Pons (tissue), 1 donor: ENCODE results near the gene DNAAF1.
"Not testable (repeated sequence)": the region's sequence is repeated elsewhere in the genome, so short reads cannot be mapped to it uniquely, and the experiment has no call there.

ENCODE experiments used
- DNase-seq: peaks from one replicate; pipeline ENCODE4 v3.0.0-alpha.2; 2016; ENCODE audit warnings: low spot score

The DNAAF1 gene

DNA sequence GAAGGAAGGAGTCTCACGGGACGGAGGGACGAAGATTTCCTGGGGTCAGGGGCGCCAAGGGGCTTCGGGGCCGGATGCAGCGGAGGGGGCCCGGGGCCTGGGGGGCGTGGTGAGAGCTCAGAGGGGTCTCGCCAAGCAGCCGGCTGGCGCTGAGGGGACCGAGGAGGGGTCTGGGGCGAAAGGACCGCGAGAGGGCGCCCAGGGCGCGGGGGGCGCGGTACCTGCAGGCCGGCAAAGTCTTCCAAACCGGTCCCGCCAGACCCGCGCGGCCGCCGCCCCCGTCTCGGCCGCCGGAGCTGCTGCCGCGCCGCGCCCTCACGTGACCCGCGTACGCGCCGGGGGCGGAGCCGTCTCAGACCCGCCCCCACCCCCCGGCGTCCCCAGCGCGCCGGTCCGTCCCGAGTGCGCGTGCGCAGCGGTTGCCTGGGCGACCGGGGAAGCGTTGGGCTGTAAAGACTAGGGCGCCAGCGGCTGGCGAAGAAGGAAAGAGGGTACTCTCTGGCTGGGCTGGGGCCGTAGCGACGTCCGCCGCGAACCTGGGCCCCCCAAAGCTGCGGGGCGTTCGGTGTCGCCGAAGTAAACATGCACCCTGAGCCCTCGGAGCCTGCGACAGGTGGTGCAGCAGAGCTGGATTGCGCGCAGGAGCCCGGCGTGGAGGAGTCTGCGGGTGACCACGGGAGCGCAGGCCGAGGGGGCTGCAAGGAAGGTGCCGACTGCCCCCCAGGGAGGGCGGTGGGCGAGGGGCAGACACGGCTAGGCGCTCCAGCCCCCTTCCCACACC lies at the start of gene DNAAF1, which contains the start of gene HSDL1:
DNAAF1 (plus strand) TSS at position 450 of the 781 bp plus-strand sequence; CDS start at position 583, 133 bp downstream.
HSDL1 (minus strand) TSS at position 319 of the 781 bp plus-strand sequence. CDS start 13,856 bp downstream, outside the sequence.
- peak; percentile 84 for DNase-seq

DNA sequence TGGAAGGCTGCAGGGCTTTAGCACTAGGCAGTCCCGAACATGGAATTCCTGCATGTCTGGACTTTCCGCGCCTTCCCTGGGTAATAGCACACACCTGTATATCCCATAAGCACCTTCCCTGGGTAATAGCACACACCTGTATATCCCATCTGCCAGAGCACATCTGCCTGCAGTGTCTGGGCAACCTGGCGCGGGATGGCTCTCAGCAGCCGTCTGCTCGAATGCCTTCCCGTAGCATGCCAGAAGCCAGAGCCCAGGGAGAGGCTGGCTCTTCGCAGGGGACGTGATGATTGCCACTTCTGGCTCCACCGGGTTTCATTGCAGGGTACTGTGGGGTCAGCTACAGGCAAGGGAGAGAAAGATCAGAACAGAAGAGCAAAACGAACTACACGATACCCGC lies 49.6 kb upstream of the DNAAF1 start:
- no peak for DNase-seq

DNA sequence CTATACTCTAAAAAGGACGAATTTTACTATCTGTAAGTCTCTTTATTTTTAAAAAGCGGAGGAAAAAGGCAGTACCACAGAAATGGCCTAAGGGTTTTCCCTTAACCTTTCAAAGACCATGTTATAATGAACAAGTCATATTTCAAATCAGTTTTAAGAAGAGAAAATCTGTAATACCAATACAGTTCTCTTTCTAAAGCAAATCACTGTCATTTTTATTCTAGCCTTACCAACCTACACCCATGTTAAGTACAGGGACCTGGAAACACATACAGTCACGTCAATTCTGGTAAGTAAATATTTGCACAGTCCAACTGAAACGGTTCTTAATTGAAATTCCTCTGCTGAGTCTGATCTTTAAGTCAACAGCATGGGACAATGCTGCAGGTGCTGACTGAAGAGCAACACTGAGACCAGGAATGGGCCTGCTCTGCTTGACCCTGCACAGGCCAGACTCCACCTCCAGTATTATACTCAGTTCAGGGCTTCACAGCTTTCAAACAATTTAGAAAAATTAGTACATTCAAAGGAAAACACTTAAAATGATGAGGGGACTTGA lies 48.6 kb upstream of the DNAAF1 start:
- DNase-seq = no peak

DNA sequence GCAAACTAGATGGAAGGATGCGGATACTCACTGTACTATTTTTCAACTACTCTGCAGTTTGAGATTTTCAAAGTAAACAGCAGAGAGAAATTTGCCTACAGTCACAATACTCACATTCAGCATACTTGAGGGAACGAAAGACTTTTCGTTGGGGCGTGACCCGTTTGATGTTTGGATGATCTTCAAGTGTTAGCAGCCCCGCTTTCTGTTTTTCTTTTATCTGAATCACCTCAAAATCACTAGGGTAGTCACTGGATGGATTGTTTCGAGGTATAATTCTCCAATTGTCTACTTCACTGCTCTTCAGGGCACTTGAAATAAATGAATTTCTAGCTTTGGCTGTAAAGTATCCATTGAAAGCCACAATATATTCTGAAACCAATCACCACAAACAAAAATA lies 46.2 kb upstream of the DNAAF1 start:
- DNase-seq = no peak

DNA sequence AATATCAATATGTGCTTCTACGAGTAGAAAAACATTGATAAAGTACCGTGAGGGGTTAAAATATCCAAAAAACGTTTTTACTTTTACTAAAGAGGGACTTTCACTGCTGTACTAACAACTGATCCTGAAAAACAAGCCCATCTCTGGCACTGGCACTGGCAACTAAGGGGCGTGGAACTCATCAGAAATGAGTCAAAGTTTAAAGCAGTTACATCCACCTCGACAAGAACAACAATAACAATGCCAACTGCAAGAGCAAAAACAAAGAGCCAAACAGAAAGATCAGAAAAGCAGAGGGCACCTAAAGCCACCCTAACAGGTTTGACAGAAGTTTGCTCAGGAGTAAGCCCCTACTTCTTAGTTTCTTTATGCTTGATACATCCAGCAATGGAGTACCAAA lies 41.4 kb upstream of the DNAAF1 start:
- no peak for DNase-seq

DNA sequence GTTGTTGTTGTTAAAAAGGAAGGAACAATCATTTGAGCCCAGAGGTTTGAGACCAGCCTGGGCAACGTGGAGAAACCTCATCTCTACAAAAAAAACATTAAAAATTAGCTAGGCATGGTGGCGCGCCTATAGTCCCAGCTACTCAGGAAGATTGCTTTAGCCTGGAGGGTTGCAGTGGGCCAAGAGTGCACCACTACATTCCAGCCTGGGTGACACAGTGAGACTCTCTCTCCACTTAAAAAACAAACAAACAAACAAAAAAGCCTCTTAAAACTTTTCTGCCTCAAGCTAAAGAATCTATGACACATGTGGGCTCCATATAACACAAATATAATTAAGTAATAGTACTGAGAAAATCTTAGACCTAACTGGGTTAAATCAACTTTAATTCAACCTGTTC lies 40.9 kb upstream of the DNAAF1 start:
- DNase-seq = no peak

DNA sequence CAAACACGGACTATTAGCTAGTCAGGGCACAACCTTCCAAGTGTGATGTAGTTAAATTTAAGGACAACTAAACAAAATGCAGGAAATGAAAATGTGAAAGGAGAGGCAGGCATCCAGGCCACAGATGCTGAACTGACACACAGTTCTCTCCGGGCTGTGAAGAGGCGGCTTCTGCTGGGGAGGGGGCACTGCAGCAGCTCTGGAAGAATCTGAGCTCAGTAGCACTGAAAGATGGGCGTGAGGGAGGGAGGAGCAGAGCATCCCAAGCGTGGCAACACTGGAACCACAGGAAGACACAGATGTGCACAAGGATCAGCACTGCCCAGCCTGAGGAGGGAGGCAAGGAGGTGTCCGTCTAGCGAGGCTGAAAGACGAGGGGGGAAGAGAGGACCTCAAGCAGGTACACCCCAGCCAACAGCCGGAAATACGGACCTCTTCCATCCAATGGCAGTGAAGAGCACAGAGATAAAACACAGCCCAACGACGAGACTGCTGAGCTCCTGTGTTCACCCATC lies 39.8 kb upstream of the DNAAF1 start:
- no peak for DNase-seq

DNA sequence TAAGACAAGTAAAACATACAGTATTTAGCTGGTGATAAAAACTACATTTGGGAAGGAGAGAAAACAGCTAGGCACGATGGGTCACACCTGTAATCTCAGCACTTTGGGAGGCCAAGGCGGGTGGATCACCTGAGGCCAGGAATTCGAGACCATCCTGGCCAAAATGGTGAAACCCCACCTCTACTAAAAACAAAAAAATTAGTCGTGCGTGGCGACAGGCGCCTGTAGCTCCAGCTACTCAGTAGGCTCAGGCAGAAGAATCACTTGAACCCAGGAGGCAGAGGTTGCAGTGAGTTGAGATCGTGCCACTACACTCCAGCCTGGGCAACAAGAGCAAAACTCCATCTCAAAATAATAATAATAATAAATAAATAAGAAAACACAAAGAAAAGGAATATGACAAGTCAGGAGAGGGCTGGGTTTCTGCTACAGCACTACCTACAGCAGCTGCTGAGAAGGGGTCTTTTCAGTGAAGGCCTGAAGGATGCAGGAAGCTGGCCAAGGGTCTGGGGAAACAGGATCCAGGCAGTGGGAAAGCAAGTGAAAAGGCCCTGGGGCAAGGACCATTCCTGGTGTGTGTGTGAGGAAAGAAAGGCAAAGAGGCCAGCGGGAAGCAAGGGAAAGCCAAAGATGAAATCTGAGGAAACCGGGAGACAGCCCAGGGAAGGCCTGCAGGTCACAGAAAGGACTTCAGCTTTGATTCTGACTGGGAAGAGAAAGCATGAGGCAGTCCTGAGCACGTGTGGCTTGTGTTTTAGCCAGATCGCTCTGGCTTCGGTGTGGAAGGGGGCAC lies 39.0 kb upstream of the DNAAF1 start:
- DNase-seq = no peak

DNA sequence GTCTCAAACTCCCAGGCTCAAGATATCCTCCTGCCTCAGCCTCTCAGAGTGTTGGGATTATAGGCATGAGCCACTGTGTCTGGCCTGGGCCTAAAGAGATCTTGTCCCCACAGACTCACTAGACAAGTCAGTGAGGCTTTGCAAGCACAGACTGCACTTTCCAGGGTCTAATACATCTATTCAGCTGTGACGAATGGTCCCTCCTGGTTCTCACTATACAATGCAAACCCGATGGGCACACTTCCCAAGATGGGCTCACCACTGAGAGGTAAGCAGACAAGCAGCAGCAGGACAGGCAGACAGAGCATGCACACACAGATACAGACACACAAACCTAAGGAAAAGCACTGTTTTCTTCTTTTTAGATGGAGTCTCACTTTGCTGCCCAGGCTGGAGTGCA lies 37.2 kb upstream of the DNAAF1 start:
- no peak for DNase-seq

DNA sequence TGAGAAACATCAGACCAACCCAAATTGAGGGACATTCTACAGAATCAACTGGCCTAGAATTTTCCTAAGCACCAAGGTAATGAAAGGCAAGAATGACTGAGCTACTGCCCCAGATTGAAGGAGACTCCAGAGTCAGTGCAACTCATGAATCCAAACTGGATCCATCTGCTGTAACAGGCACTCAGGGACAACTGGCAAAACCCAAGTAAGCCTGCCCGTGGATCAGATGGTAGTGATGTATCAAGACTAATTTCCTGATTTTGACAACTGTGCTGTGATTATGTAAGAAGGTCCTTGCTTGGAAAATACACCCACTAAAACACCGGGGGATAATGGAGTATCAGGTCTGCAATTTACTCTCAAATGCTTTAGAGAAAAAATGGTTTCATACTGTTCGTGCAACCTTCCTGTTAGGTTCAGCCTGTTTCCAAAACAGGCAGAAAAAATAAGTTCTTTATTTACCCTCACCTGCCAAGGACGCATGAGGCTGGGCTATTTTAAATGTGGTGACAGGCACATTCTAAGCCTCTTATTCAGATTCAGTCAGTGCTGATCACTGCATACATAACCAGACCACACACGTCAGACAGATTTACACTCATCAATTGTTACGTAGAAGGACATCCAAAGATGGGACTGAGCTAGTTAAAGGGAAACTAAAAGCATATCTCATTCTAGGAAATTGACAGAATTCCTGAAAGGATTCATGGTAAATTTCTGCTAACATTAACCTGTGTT lies 35.3 kb upstream of the DNAAF1 start:
- no peak for DNase-seq

DNA sequence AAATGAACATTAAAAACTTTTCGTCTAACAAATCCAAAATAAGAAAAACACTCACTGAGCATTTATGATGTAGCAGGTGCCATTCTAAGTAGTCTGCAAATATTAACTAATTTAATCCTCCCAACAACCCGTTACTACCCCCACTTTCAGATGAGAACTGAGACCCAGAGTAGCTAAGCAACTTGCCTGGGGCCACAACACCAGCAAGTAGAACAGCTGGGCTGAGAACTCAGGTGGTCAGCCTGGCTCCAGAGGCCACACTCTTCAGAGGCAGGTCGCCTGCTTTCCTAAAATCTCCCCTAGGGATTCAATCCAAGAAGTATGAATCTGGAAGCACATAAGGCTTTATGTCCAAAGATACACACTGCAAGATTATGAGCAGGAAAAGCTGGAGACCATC lies 34.6 kb upstream of the DNAAF1 start:
- no peak for DNase-seq

DNA sequence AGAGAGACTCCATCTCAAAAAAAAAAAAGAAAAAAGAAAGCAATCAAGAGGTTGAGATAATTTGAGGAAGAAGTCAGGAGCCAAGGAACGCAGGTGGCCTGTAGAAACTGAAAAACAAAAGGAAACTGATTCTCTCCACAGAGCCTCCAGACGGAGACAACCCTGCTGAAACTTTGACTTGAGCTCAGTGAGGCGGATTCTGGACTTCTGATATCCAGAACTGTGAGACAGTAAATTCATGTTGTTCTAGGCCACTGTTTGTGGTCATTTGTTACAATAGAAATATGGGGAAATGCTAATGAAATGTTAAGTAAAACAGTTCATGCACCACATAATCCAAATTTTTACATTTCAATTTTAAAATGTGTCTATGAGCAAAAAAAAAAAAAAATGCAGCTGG lies 33.6 kb upstream of the DNAAF1 start:
- no peak for DNase-seq

DNA sequence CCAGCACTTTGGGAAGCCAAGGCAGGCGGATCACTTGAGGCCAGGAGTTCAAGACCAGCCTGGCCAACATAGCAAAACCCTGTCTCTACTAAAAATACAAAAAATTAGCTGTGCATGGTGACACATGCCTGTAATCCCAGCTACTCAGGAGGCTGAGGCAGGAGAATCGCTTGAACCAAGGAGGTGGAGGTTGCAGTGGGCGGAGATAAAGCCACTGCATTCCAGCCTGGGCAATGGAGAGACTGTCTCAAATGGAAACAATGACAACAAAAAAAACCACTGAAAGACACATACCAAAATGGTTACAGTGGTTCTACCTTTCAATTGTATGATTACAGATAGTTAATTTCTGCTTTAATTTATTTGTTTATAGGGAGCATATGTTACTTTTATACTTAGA lies 33.2 kb upstream of the DNAAF1 start:
- not testable (repeated sequence) for DNase-seq

DNA sequence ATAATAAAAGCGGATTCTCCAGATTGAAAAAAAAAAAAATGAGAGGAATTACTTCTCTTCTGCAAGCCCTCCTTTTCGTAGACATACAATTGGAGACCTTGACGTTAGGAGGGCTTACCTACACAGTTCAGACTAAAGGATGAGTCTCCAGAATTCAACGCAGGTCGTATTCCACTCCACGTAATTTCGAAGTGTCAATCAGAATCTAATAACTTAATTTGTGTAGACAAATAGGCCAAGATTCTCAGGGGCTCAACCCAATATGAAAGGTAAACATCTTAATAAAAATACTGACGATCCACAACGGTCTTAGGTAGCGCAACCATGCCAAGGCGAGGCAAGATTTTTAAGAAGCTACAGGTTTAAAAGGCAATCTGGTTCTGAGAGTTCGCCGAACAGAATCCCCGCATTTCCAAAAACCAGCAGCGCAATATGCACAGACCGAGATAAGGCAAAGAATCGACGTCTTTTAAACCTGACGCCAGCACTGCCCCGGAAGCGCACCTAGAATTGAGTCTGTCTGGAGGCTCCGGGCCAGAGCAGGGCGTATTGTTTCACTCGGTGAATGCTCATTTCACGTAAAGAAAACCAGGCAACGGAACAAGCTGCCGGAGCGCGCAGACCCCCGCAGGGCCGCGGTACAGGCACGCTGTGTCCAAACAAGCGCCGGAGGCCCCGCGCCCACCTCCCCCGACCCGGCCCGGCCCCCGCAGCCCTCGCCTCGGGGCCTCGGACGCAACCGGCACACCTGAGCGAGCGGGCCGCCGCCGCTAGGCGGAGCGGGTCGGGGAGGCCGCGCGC lies 29.0 kb upstream of the DNAAF1 start:
- DNase-seq = peak; percentile 29

DNA sequence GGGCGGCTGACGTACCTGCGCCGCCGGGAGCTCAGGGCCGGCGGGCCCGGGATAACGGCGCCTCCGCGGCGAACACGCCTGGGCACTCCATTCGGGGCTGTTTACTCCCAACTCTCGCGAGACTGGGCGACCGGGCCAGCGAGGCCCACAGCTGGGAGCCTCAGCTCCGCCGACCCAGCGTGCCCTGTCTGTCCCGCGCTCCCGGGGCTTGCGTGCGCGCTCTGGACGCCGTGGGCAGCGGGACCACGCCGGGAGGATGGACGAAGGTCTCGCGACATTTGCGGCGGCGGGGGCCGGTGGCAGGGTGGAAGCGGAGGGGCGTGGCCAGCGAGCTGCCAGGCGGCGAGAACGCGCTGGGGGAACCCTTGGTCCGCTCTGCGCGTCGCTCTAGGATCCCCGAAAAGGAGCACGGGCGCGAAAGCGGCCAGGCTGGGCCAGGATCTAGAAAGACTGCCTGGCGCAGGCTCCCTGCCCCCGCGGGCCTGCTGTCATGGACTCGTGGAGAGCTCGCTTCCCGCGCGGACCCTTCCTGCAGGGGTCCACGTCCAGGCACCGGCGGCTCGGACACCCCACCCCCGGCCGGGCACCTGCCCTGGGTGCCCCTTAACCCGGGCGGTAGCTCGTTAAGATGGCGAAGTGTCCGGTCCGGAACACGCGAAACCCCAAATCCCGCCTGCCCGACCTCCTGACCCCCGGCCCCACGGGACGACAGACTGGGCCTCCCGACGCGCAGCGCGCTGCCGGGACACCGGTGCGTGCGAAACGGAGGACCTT lies 28.2 kb upstream of the DNAAF1 start, which contains the start of gene MBTPS1:
MBTPS1 (minus strand) TSS at position 223 of the 774 bp plus-strand sequence. CDS start 15,159 bp downstream, outside the sequence.
- DNase-seq = peak; percentile 95

DNA sequence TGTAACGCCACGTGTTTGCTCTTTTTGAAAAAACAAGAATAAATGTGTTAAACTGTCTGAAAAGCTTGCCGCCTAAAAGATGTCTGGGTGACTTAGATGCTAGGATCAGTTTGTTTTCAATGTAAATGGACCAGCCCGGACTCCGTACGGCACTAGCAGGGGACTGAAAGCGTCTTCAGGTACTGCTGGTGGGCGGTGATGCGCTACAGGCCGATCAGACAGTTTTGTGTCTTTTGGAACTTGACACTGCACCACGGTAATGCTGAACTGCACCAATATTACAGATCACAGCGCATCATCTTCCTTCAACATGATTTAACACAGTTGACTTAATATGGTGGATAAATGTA lies 27.6 kb upstream of the DNAAF1 start:
- DNase-seq = peak; percentile 49

DNA sequence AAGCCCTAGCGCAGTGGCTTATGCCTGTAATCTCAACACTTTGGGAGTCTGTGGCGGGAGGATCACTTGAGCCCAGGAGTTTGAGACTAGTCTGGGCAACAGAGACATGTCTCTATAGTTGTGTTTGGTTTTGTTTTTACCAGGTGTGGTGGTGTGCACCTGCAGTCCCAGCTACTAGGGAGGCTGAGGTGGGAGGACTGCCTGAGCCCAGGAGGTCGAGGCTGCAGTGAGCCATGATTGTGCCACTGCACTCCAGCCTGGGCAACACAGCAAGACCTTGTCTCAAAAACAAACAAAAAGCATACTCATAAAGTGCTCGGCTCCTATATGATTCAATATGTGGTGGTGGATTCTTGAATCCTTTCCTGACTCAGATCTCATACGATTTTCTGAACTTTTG lies 26.8 kb upstream of the DNAAF1 start:
- DNase-seq = not testable (repeated sequence)

DNA sequence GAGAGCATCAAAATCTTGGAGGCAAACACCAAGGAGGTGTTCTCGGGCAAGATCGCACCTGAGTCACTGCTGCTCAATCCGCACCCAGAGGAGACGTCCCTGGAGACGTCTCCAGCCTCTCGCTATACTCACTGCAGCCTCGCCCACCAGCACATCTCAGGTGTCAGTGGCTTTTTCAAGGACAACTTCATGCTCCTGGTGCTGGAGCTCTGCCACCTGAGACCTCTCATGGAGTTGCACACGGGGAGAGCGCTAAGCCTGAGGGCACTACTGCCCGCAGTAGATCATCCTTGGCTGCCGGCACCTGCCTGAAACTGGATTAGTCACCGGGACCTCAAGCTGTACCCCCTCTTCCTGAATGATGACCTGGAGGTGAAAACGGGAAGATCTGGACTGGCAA lies 25.7 kb upstream of the DNAAF1 start:
- DNase-seq = no peak

DNA sequence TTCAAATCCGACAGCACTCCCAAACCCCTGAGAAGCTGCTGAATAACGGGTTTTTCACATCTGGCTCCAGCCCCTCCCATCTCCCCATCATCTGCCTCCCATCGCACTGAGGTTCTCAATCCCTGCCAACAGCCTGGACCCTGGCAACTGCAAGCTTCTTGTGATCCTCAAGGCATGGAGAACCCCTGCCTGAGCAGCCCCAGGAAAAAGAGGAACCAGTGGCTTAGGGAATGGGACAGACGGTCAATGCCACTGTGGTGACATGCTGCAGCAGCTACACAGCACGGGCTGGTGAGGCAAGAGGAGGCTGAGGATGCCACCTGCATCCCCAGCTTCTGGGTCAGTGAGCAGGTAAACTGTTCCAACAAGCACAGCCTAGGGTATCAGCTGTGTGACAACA lies 25.1 kb upstream of the DNAAF1 start:
- DNase-seq = no peak

DNA sequence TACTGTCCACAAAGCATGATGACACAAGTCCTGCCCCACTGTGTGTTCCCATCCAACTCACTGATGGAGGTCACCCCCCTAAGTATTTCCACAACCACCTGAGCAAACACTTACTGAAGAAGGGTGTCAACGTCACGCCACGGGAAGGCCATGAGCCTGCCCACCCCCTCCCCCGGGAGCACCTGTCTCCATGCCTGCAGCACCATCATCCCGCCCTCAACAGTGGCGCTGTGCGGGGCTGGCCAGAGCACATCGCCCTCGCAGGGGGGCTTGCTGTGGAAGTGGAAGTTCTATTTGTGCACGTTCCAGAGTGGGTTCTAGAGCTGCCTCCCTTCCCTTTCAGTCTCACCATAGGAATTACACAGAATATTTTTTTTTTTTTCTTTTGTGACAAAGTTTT lies 24.1 kb upstream of the DNAAF1 start:
- DNase-seq = no peak
